ENCODE data around the gene KCNH2. TPM values are rescaled to one million over a fixed set of nuclear protein-coding genes. Genes with fewer than 3 reads are reported as not detected.
A peak's percentile ranks its signal among the peaks of the same experiment; 100 is the strongest.

Gene KCNH2
- total RNA-seq, 1 donor = not detected

GRCh38 chr7:151005566-151005965, 27.4 kb upstream of the KCNH2 start:
- no peak overlapping the region for H3K27ac ChIP-seq (ENCODE audit: low read depth, low read length)
- no peaks in the 10 kb centered on the region for H3K27me3 ChIP-seq (ENCODE audit: insufficient read depth, low read length)
- H4K20me1 ChIP-seq (ENCODE audit: insufficient read depth, low read length) = no peaks in the 10 kb centered on the region
- TF ChIP-seq CTCF (IDR thresholded peaks at IDR 0.05; ENCODE audit: extremely low read depth, low read depth, low read length) = no peak
- DNase-seq (ENCODE audit: insufficient read length, low spot score, missing footprints) = no peak
- H3K9me3 ChIP-seq (ENCODE audit: low read depth, low read length) = no peaks in the 10 kb centered on the region
- no peak overlapping the region for H3K4me2 ChIP-seq (ENCODE audit: insufficient read depth, low read length)
- no peaks in the 10 kb centered on the region for H3K36me3 ChIP-seq (ENCODE audit: insufficient read depth, low read length)
- H2AFZ ChIP-seq (ENCODE audit: low read length) = no peak overlapping the region
- H3K4me3 ChIP-seq (ENCODE audit: insufficient read depth, low read length) = no peak overlapping the region
- H3K4me1 ChIP-seq (ENCODE audit: insufficient read depth, low read length) = no peaks in the 10 kb centered on the region
- no peaks in the 10 kb centered on the region for H3K79me2 ChIP-seq (ENCODE audit: insufficient read depth, low read length)

GRCh38 chr7:151003572-151003971, 25.5 kb upstream of the KCNH2 start:
- no peaks in the 10 kb centered on the region for H3K9me3 ChIP-seq (ENCODE audit: low read depth, low read length)
- no peak for TF ChIP-seq CTCF (IDR thresholded peaks at IDR 0.05; ENCODE audit: extremely low read depth, low read depth, low read length)
- no peak overlapping the region for H3K27ac ChIP-seq (ENCODE audit: low read depth, low read length)
- no peaks in the 10 kb centered on the region for H3K79me2 ChIP-seq (ENCODE audit: insufficient read depth, low read length)
- no peak overlapping the region for H3K4me3 ChIP-seq (ENCODE audit: insufficient read depth, low read length)
- no peaks in the 10 kb centered on the region for H3K4me1 ChIP-seq (ENCODE audit: insufficient read depth, low read length)
- H2AFZ ChIP-seq (ENCODE audit: low read length) = no peak overlapping the region
- DNase-seq (ENCODE audit: insufficient read length, low spot score, missing footprints) = no peak
- H3K27me3 ChIP-seq (ENCODE audit: insufficient read depth, low read length) = no peaks in the 10 kb centered on the region
- H3K4me2 ChIP-seq (ENCODE audit: insufficient read depth, low read length) = no peak overlapping the region
- H4K20me1 ChIP-seq (ENCODE audit: insufficient read depth, low read length) = no peaks in the 10 kb centered on the region
- H3K36me3 ChIP-seq (ENCODE audit: insufficient read depth, low read length) = no peaks in the 10 kb centered on the region

- Histone ChIP-seq H3K27ac (ENCODE audit: low read depth, low read length) (no peak overlapping the region), H3K4me2 (ENCODE audit: insufficient read depth, low read length) (no peak overlapping the region)
- TF ChIP-seq CTCF (IDR thresholded peaks at IDR 0.05; ENCODE audit: extremely low read depth, low read depth, low read length) = no peak
Measured at GRCh38 chr7:151001546-151001945, 23.4 kb upstream of the KCNH2 start.

GRCh38 chr7:151000897-151001495, 22.9 kb upstream of the KCNH2 start:
- no peak for DNase-seq (ENCODE audit: insufficient read length, low spot score, missing footprints)
- H4K20me1 ChIP-seq (ENCODE audit: insufficient read depth, low read length) = no peaks in the 10 kb centered on the region
- no peak overlapping the region for H3K27ac ChIP-seq (ENCODE audit: low read depth, low read length)
- no peak for TF ChIP-seq CTCF (IDR thresholded peaks at IDR 0.05; ENCODE audit: extremely low read depth, low read depth, low read length)
- H2AFZ ChIP-seq (ENCODE audit: low read length) = no peak overlapping the region
- H3K4me3 ChIP-seq (ENCODE audit: insufficient read depth, low read length) = no peak overlapping the region
- H3K4me2 ChIP-seq (ENCODE audit: insufficient read depth, low read length) = no peak overlapping the region
- H3K4me1 ChIP-seq (ENCODE audit: insufficient read depth, low read length) = no peaks in the 10 kb centered on the region
- no peaks in the 10 kb centered on the region for H3K27me3 ChIP-seq (ENCODE audit: insufficient read depth, low read length)
- H3K79me2 ChIP-seq (ENCODE audit: insufficient read depth, low read length) = no peaks in the 10 kb centered on the region
- H3K36me3 ChIP-seq (ENCODE audit: insufficient read depth, low read length) = no peaks in the 10 kb centered on the region
- H3K9me3 ChIP-seq (ENCODE audit: low read depth, low read length) = no peaks in the 10 kb centered on the region

More at GRCh38 chr7:151001546-151001945, 23.4 kb upstream of the KCNH2 start:
- Histone ChIP-seq H3K4me1 (ENCODE audit: insufficient read depth, low read length) (no peaks in the 10 kb centered on the region), H3K27me3 (ENCODE audit: insufficient read depth, low read length) (no peaks in the 10 kb centered on the region), H3K36me3 (ENCODE audit: insufficient read depth, low read length) (no peaks in the 10 kb centered on the region), H2AFZ (ENCODE audit: low read length) (no peak overlapping the region), H3K4me3 (ENCODE audit: insufficient read depth, low read length) (no peak overlapping the region), H4K20me1 (ENCODE audit: insufficient read depth, low read length) (no peaks in the 10 kb centered on the region), H3K9me3 (ENCODE audit: low read depth, low read length) (no peaks in the 10 kb centered on the region), H3K79me2 (ENCODE audit: insufficient read depth, low read length) (no peaks in the 10 kb centered on the region)
- peak; percentile 63 for DNase-seq (ENCODE audit: insufficient read length, low spot score, missing footprints)

Data from osteoblast (primary cell).